IMR-90 (cell line): ENCODE data around the gene HLA-DOA.

Experiments
- BHLHE40 ChIP-seq: fragments of 150-350 bp; IDR thresholded peaks from 2 replicates; pipeline ENCODE4 v1.6.1; 2016; ENCODE audit warnings: mild to moderate bottlenecking, low read depth, low read length
- CEBPB ChIP-seq: IDR thresholded peaks from 2 replicates; pipeline ENCODE4 v1.6.1; 2012; ENCODE audit warnings: low read depth, low read length, improper control_type of control experiment
- FOS ChIP-seq: fragments of 150-350 bp; IDR thresholded peaks from 2 replicates; pipeline ENCODE4 v1.6.1; 2016; ENCODE audit warnings: low read depth, low read length
- MAFK ChIP-seq: IDR thresholded peaks from 2 replicates; pipeline ENCODE4 v1.6.1; 2012; ENCODE audit warnings: low read depth, low read length, improper control_type of control experiment
- MAZ ChIP-seq: IDR thresholded peaks from 2 replicates; pipeline ENCODE4 v1.6.1; 2012; ENCODE audit warnings: low read depth, mild to moderate bottlenecking, low read length, improper control_type of control experiment, moderate library complexity, borderline replicate concordance
- MXI1 ChIP-seq: IDR thresholded peaks from 2 replicates; pipeline ENCODE4 v1.6.1; 2012; ENCODE audit warnings: low read depth, mild to moderate bottlenecking, low read length, moderate library complexity, borderline replicate concordance
- NFE2L2 ChIP-seq: fragments of 150-350 bp; IDR thresholded peaks from 2 replicates; pipeline ENCODE4 v1.6.1; 2016; ENCODE audit warnings: low read depth, mild to moderate bottlenecking, low read length
- POLR2A ChIP-seq: IDR thresholded peaks from 2 replicates; pipeline ENCODE4 v1.6.1; 2012; ENCODE audit warnings: mild to moderate bottlenecking, low read depth, low read length
- RAD21 ChIP-seq: IDR thresholded peaks from 2 replicates; pipeline ENCODE4 v1.6.1; 2012; ENCODE audit warnings: low read length, improper control_type of control experiment
- RCOR1 ChIP-seq: IDR thresholded peaks from 2 replicates; pipeline ENCODE4 v1.6.1; 2012; ENCODE audit warnings: mild to moderate bottlenecking, low read length, improper control_type of control experiment; ENCODE audit not compliant: insufficient replicate concordance
- SMC3 ChIP-seq: fragments of 150-350 bp; IDR thresholded peaks from 2 replicates; pipeline ENCODE4 v1.6.1; 2016; ENCODE audit warnings: low read depth, mild to moderate bottlenecking, antibody characterized with exemption, low read length, moderate library complexity
- USF2 ChIP-seq: fragments of 150-350 bp; IDR thresholded peaks from 2 replicates; pipeline ENCODE4 v1.6.1; 2017; ENCODE audit warnings: mild to moderate bottlenecking, antibody characterized with exemption, low read length, low read depth
- TF ChIP-seq, protein P1 (sequence below): conservative IDR thresholded peaks from 2 replicates; pipeline ENCODE4 v1.5.1; 2012; ENCODE audit warnings: mild to moderate bottlenecking, low read depth, low read length, improper control_type of control experiment

- TF ChIP-seq, protein P1, sequence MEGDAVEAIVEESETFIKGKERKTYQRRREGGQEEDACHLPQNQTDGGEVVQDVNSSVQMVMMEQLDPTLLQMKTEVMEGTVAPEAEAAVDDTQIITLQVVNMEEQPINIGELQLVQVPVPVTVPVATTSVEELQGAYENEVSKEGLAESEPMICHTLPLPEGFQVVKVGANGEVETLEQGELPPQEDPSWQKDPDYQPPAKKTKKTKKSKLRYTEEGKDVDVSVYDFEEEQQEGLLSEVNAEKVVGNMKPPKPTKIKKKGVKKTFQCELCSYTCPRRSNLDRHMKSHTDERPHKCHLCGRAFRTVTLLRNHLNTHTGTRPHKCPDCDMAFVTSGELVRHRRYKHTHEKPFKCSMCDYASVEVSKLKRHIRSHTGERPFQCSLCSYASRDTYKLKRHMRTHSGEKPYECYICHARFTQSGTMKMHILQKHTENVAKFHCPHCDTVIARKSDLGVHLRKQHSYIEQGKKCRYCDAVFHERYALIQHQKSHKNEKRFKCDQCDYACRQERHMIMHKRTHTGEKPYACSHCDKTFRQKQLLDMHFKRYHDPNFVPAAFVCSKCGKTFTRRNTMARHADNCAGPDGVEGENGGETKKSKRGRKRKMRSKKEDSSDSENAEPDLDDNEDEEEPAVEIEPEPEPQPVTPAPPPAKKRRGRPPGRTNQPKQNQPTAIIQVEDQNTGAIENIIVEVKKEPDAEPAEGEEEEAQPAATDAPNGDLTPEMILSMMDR: no peak
- TF ChIP-seq POLR2A (no peak), RAD21 (no peak), BHLHE40 (no peak), FOS (no peak), MXI1 (no peak), USF2 (no peak), MAZ (no peak), NFE2L2 (no peak), SMC3 (no peak), CEBPB (no peak), RCOR1 (no peak), MAFK (no peak)
Measured at GRCh38 chr6:32964776-32965175, 44.6 kb downstream of the HLA-DOA start.
